Brain microvascular endothelial cell (primary cell): Measurements from ENCODE around the gene CEP72.

Experiments
- DNase-seq: peaks from one replicate; pipeline ENCODE4 v3.0.0-alpha.2; 2020
- H3K27ac ChIP-seq: fragments of 250-450 bp; sonication (Bioruptor Pico); 2 replicates; pipeline ENCODE4 v1.5.1; 2020; ENCODE audit warnings: mild to moderate bottlenecking, moderate library complexity
- H3K27me3 ChIP-seq: fragments of 250-450 bp; sonication (Bioruptor Pico); replicated peaks from 2 replicates; pipeline ENCODE4 v1.5.1; 2020; ENCODE audit warnings: mild to moderate bottlenecking
- H3K36me3 ChIP-seq: fragments of 250-450 bp; sonication (Bioruptor Pico); replicated peaks from 2 replicates; pipeline ENCODE4 v1.5.1; 2020; ENCODE audit warnings: mild to moderate bottlenecking
- H3K4me3 ChIP-seq: 2 replicates; pipeline ENCODE4 v1.5.1; 2011; ENCODE audit warnings: low read depth, mild to moderate bottlenecking, control low read depth, low read length, moderate library complexity
- CTCF ChIP-seq: IDR thresholded peaks from 2 replicates; pipeline ENCODE4 v1.5.1; 2011; ENCODE audit warnings: low read depth, mild to moderate bottlenecking, moderate library complexity, low read length, control low read depth, inconsistent platforms; ENCODE audit errors: missing control alignments
- in situ Hi-C: cut with HindIII; loops from 2 replicates; pipeline ENCODE4 v1.10.0; 2017; ENCODE audit warnings: low sequenced_read_pairs, low pct_ligation_motif_present

Gene CEP72

GRCh38 chr5:646396-647201, 34.5 kb downstream of the CEP72 start:
- no peak for DNase-seq
- peaks cover 7% of the 10 kb centered on the region for H3K36me3 ChIP-seq
- in situ Hi-C loops = no loop called here
- H3K4me3 ChIP-seq = no peak overlapping the region
- no peaks in the 10 kb centered on the region for H3K27me3 ChIP-seq
- no peak overlapping the region for H3K27ac ChIP-seq
- no peak for TF ChIP-seq CTCF

DNA sequence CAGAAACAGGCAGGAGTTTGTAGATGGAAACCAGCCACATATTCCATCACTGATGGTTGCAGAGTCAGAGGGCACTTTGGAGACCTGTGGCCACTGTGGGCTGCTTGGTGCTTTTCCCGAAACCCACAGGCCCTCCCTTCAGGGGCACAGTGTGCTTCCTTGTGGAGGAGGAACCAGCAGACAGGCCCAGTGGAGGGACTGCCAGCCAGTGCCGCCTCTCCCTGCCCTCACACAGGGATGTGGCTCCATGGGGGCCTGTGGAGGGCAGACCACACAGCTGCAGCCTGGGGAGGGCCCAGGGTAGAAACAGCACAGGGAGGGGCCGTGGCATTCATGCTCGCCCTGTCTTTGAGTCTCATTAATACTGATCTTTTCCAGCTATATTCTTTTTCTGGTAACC, 35.2 kb downstream of the CEP72 start:
- Histone ChIP-seq H3K4me3 (no peak overlapping the region), H3K36me3 (peaks cover 7% of the 10 kb centered on the region), H3K27ac (no peak overlapping the region), H3K27me3 (no peaks in the 10 kb centered on the region)
- in situ Hi-C loops = no loop called here
- no peak for DNase-seq
- TF ChIP-seq CTCF = no peak

- H3K27me3 ChIP-seq = no peaks in the 10 kb centered on the region
- no peak for DNase-seq
- no peak overlapping the region for H3K4me3 ChIP-seq
- H3K27ac ChIP-seq = no peak overlapping the region
- in situ Hi-C loops = no loop called here
- H3K36me3 ChIP-seq = peaks cover 7% of the 10 kb centered on the region
- TF ChIP-seq CTCF = no peak
Observed at GRCh38 chr5:647727-648126, 35.6 kb downstream of the CEP72 start.

DNA sequence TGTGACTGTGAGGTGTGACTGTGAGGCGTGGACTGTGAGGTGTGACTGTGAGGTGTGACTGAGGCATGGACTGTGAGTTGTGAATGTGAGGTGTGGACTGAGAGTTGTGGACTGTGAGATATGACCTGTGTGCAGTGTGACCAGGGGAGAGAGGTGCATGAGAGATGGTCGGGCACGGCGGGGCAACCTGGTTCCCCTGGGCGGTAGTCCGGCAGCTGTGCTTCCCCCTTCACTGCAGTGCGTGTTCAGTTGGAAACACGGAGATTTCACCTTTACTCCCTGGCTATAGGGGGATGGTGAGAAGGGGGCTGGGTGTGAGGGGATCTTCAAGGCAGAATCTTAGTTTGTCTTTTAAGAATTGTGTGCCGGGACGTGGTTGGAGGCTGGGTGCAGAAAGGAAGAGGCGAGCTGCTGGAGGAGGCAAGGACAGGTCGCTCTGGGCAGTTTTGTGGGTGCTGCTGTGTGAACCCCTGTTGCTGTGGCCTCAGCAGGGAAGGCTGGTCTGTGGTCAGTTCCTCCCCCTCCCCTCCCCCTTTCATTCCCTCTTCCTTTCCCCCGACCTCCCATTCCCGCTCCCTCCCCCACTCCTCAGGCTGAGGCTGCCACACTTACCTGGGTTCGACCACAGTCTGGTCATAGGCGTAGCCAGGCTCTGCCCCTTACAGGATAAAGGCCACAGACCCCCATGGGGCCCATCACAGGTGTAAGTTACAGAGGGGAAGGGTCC, 39.3 kb downstream of the CEP72 start:
- no peak overlapping the region for H3K27ac ChIP-seq
- no peaks in the 10 kb centered on the region for H3K27me3 ChIP-seq
- in situ Hi-C loops = no loop called here
- peaks cover 7% of the 10 kb centered on the region for H3K36me3 ChIP-seq
- DNase-seq = no peak
- no peak overlapping the region for H3K4me3 ChIP-seq
- no peak for TF ChIP-seq CTCF

GRCh38 chr5:652023-652515, 39.9 kb downstream of the CEP72 start:
- Histone ChIP-seq H3K27ac (no peak overlapping the region), H3K4me3 (no peak overlapping the region), H3K27me3 (no peaks in the 10 kb centered on the region), H3K36me3 (peaks cover 4% of the 10 kb centered on the region)
- TF ChIP-seq CTCF = no peak
- no peak for DNase-seq
- in situ Hi-C loops = no loop called here
